Activated naive CD8-positive, alpha-beta T cell treated with anti-CD3 and anti-CD28 coated beads, Interleukin-2, amount 10 ng/mL, durations not matched to agents 7 days and 5 days (primary cell): ENCODE results near the gene CACNA2D4. TPM values are rescaled to one million over a fixed set of nuclear protein-coding genes. Genes with fewer than 3 reads are reported as not detected.

ENCODE experiments used
- ATAC-seq: fragments of 150-1000 bp; cut with Tn5 transposase; one replicate; pipeline ENCODE4 v1.10.0; 2021; ENCODE audit warnings: low read depth, moderate library complexity
- POLR2A ChIA-PET: fragments of 350-600 bp; sonication (Branson Sonifier 250); formaldehyde crosslinking; loops from one replicate; lab custom pipeline; 2021; ENCODE audit warnings: antibody characterized with exemption; lab: Charles Lee
- DNase-seq: peaks from one replicate; pipeline ENCODE4 v3.0.0; 2021
- H3K27ac Mint-ChIP-seq: one replicate; pipeline ENCODE4 v1.8.0; 2022; ENCODE audit warnings: mild to moderate bottlenecking, mixed read lengths
- H3K27me3 Mint-ChIP-seq: one replicate; pipeline ENCODE4 v1.8.0; 2022; ENCODE audit warnings: mild to moderate bottlenecking, moderate library complexity, mixed read lengths
- H3K36me3 Mint-ChIP-seq: one replicate; pipeline ENCODE4 v1.8.0; 2021; ENCODE audit warnings: mild to moderate bottlenecking, mixed read lengths
- H3K4me1 Mint-ChIP-seq: one replicate; pipeline ENCODE4 v1.8.0; 2021; ENCODE audit warnings: mixed read lengths
- H3K4me3 Mint-ChIP-seq: one replicate; pipeline ENCODE4 v1.8.0; 2022; ENCODE audit warnings: mild to moderate bottlenecking, moderate library complexity, mixed read lengths
- H3K9me3 Mint-ChIP-seq: one replicate; pipeline ENCODE4 v1.8.0; 2021; ENCODE audit warnings: mixed read lengths
- total RNA-seq, 2 experiments: library from RNA; stranded (reverse); gene quantifications; one replicate each; pipeline ENCODE4 v1.2.3, GENCODE V29; 2021

Gene CACNA2D4
- total RNA-seq, 2 experiments from 2014 or later = 8.0 to 10.4 TPM

DNA sequence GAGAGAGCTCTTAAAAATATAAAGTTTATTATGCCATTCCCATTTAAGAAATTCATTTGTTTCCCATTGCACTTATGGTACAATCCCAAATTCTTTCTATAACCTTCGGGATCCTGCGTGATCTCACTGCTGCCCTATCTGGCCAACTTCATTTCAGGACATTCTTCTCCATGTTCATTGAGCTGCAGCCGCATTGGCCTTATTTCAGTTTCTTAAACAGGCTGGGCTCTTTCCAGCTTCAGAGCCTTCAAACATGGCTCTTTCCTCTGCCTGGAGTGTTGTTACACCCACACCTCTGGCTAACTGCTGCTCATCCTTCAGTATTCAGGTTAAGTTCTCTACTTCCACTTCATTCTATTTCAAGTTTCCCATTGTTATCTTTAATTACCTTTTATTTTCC is 156.6 kb downstream of the CACNA2D4 start:
- no peak overlapping the region for H3K27ac Mint-ChIP-seq
- ATAC-seq (no peak), DNase-seq (no peak)
- POLR2A ChIA-PET = no interaction called here
- peaks cover 32% of the 10 kb centered on the region for H3K36me3 Mint-ChIP-seq
- no peaks in the 10 kb centered on the region for H3K27me3 Mint-ChIP-seq
- no peak overlapping the region for H3K4me3 Mint-ChIP-seq
- no peaks in the 10 kb centered on the region for H3K9me3 Mint-ChIP-seq
- peaks cover 4% of the 10 kb centered on the region for H3K4me1 Mint-ChIP-seq

DNA sequence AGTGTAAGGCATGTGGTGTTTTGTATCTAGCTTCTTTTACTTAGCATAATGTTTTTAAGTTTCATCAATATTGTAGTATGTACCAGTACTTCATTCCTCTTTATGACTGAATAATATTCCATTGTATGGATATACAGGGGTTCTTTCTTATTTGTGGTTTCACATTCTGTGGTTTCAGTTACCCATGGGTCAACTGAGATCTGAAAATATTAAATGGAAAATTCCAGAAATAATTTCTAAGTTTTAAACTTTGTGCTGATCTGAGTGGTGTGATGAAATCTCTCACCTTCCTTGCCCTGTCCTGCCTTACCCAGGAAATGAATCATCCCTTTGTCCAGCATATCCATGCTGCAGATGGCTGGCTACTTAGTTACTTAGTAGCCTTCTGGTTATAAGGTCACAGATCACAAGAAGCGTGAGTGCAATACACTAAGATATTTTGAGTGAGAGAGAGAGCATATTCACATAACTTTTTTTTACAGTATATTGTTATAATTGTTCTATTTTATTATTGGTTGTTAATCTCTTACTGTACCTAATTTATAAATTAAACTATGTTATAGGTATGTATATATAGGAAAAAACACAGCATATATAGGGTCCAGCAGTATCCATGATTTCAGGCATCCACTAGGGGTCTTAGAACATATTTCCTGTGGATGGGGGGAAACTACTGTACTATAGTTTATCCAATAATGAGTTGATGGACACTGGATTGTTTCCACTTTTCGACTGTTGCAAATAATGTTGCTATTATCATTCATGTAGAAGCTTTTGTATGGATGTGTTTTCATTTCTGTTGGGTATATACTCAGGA is 157.7 kb downstream of the CACNA2D4 start:
- POLR2A ChIA-PET = no interaction called here
- Mint-ChIP-seq H3K4me1 (peaks cover 5% of the 10 kb centered on the region), H3K27me3 (no peaks in the 10 kb centered on the region), H3K4me3 (no peak overlapping the region), H3K9me3 (no peaks in the 10 kb centered on the region), H3K27ac (no peak overlapping the region), H3K36me3 (peaks cover 36% of the 10 kb centered on the region)
- no peak for DNase-seq
- no peak for ATAC-seq

DNA sequence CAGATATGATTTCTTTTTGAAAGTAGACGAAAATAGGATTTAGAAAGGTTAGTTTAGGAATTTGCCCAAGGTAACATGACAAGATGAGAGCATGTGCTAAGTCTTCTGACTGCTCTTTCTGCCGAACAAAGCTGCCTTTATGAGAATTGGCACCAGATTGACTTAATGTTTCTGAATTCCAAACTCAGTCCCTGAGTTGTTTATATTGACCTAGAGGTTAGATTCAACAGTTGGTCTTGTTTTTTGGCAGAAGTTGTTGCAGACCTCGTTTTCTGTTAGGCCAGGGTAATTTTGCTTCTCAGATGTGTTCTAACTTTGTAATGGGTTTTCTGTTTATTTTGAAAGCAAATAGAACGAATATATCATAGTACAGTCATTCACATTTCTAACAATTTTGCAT is 159.6 kb downstream of the CACNA2D4 start:
- DNase-seq = no peak
- H3K4me3 Mint-ChIP-seq = no peak overlapping the region

DNA sequence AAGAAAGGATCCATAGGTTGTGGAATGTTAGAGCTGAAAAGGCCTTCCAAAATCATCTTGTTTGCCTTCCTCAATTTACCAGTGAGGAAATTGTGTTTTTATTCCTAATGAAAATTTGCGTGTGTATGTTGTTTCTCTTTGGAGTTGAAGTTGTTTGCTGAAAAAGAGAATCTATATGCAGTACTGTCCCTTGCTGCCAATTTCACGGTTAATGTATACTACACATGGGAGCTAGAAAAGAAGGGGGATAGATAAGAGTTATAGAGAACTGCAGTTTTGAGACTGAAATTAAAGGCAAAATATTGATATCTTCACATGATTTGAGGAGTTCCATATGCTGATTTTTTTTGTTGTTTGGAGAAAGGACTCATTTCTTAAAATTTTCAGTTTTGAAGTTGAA is 160.1 kb downstream of the CACNA2D4 start:
- Mint-ChIP-seq H3K4me3 (no peak overlapping the region), H3K36me3 (peaks cover 37% of the 10 kb centered on the region), H3K9me3 (no peaks in the 10 kb centered on the region), H3K27ac (no peak overlapping the region), H3K4me1 (peaks cover 4% of the 10 kb centered on the region), H3K27me3 (no peaks in the 10 kb centered on the region)
- DNase-seq = no peak
- POLR2A ChIA-PET = no interaction called here
- no peak for ATAC-seq

More for the DNA sequence above, 159.6 kb downstream of the CACNA2D4 start:
- H3K9me3 Mint-ChIP-seq = no peaks in the 10 kb centered on the region
- peaks cover 5% of the 10 kb centered on the region for H3K4me1 Mint-ChIP-seq
- POLR2A ChIA-PET = no interaction called here
- H3K36me3 Mint-ChIP-seq = peaks cover 40% of the 10 kb centered on the region
- no peak for ATAC-seq
- H3K27me3 Mint-ChIP-seq = no peaks in the 10 kb centered on the region
- no peak overlapping the region for H3K27ac Mint-ChIP-seq

DNA sequence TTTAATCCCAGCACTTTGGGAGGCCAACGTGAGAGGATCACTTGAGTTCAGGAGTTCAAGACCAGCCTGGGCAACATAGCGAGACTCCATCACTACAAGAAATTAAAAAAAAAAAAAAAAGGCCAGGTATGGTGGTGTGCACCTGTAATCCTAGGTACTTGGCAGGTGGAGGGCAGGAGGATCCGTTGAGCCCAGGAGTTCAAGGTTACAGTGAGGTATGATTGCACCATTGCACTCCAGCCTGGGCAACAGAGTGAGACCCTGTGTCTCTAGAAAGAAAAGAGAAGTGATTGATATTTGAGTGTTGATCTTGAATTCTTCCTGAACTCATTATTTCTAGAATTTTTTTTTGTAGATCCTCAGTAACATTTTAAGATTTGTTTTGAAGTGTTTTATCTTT is 168.2 kb downstream of the CACNA2D4 start:
- peaks cover 13% of the 10 kb centered on the region for H3K9me3 Mint-ChIP-seq
- no peak overlapping the region for H3K4me3 Mint-ChIP-seq
- ATAC-seq = no peak
- POLR2A ChIA-PET = no interaction called here
- H3K27ac Mint-ChIP-seq = no peak overlapping the region
- peaks cover 47% of the 10 kb centered on the region for H3K36me3 Mint-ChIP-seq
- peaks cover 5% of the 10 kb centered on the region for H3K4me1 Mint-ChIP-seq
- no peaks in the 10 kb centered on the region for H3K27me3 Mint-ChIP-seq
- DNase-seq = no peak

DNA sequence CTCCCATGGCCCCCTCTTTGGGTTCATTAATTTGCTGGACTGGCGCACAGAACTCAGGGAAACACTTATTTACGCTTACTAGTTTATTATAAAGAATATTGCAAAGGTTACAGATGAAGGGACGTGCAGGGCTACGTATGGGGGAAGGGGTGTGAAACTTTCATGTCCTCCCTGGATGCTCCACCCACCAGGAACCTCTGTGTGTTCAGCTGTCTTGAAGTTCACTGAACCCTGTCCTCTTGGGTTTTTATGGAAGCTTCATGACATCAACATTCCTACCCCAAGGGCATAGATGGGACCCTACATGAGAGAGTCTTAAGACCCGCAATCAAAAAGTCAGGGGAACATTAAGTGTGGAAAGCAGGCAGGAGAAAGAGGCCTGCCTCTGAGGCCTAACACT is 169.4 kb downstream of the CACNA2D4 start:
- H3K4me3 Mint-ChIP-seq = no peak overlapping the region
- POLR2A ChIA-PET = no interaction called here
- DNase-seq (no peak), ATAC-seq (no peak)
- H3K4me1 Mint-ChIP-seq = peaks cover 5% of the 10 kb centered on the region
- no peak overlapping the region for H3K27ac Mint-ChIP-seq
- H3K9me3 Mint-ChIP-seq = peaks cover 13% of the 10 kb centered on the region
- no peaks in the 10 kb centered on the region for H3K27me3 Mint-ChIP-seq
- H3K36me3 Mint-ChIP-seq = peaks cover 45% of the 10 kb centered on the region

DNA sequence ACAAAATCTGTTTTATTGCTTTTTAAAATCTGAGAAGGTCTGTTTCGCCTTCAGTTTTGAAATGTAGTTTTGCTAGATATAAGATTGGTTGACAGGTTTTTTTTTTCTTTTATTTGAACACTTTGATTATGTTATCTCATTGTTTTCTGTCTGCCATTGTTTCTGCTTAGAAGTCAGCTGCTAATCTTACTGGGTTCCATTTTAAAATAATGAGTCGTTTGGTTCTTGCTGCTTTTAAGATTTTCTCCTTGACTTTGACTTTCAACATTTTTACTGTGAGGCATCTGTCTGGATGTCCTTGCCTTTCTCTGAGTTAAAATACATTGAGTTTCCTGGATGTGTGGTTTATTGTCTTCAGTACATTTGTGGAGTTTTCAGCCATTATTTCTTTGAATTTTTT is 170.8 kb downstream of the CACNA2D4 start:
- POLR2A ChIA-PET = no interaction called here
- H3K36me3 Mint-ChIP-seq = peaks cover 50% of the 10 kb centered on the region

DNA sequence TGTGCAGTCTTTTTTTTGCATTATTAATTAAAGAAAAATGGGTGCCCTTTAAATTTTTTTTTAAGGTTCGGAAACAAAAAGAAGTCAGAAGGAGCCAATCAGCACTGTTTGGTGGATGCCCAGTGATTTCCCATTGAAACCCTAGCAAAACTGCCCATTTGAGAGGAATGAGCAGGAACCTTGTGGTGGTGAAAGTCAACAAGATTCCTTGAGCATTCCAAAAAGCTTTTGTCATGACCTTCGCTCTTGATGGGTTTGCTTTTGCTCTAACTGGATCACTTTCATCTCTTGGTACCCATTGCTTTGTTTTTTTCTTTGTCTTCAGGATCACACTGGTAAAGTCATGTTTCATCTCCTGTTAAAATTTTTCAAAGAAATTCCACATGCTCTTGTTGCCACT is 173.5 kb downstream of the CACNA2D4 start:
- Mint-ChIP-seq H3K4me1 (peaks cover 7% of the 10 kb centered on the region), H3K9me3 (peaks cover 13% of the 10 kb centered on the region), H3K27ac (no peak overlapping the region), H3K36me3 (peaks cover 51% of the 10 kb centered on the region), H3K4me3 (no peak overlapping the region), H3K27me3 (no peaks in the 10 kb centered on the region)
- POLR2A ChIA-PET = no interaction called here
- DNase-seq (no peak), ATAC-seq (no peak)

More for the DNA sequence above, 170.8 kb downstream of the CACNA2D4 start:
- H3K4me1 Mint-ChIP-seq = peaks cover 5% of the 10 kb centered on the region
- no peak overlapping the region for H3K27ac Mint-ChIP-seq
- ATAC-seq (no peak), DNase-seq (no peak)
- H3K9me3 Mint-ChIP-seq = peaks cover 13% of the 10 kb centered on the region
- no peak overlapping the region for H3K4me3 Mint-ChIP-seq
- no peaks in the 10 kb centered on the region for H3K27me3 Mint-ChIP-seq

Other genes with a start within 250 kb of the CACNA2D4 start
- gene ADIPOR2, start 227.6 kb downstream of the CACNA2D4 start, total RNA-seq = 10 to 100 TPM; 50.2 to 51.3 TPM
- not detected for gene LRTM2, start 98.1 kb downstream of the CACNA2D4 start, total RNA-seq
- gene DCP1B, start 85.8 kb upstream of the CACNA2D4 start, total RNA-seq = 10 to 100 TPM; 20.7 to 21.4 TPM
- under 1 TPM; 0.11 to 0.14 TPM for gene CACNA1C, start 134.3 kb upstream of the CACNA2D4 start, total RNA-seq